ENCODE data around the gene PRKCA.

PRKCA gene

GRCh38 chr17:66496306-66496705, 193.9 kb downstream of the PRKCA start:
- no peak for ATAC-seq
- TF ChIP-seq ESRRG (CRISPR knock-in tag; IDR thresholded peaks at IDR 0.05), result no peak
- no peak for TF ChIP-seq OSR1 (CRISPR knock-in tag; IDR thresholded peaks at IDR 0.05)
- TF ChIP-seq TSHZ2 (CRISPR knock-in tag; IDR thresholded peaks at IDR 0.05), result no peak
- TF ChIP-seq PPARA (CRISPR knock-in tag; IDR thresholded peaks at IDR 0.05; ENCODE audit: borderline replicate concordance), result no peak
- no peak for TF ChIP-seq CSDC2 (CRISPR knock-in tag; IDR thresholded peaks at IDR 0.05)
- TF ChIP-seq TCF4 (CRISPR knock-in tag; IDR thresholded peaks at IDR 0.05; ENCODE audit: borderline replicate concordance), result no peak
- no peak for TF ChIP-seq PATZ1 (CRISPR knock-in tag; IDR thresholded peaks at IDR 0.05; ENCODE audit: borderline replicate concordance)
- TF ChIP-seq CREB5 (CRISPR knock-in tag; IDR thresholded peaks at IDR 0.05; ENCODE audit: low read depth), result no peak
- TF ChIP-seq RARB (CRISPR knock-in tag; IDR thresholded peaks at IDR 0.05), result no peak
- no peak for TF ChIP-seq ZFP30 (CRISPR knock-in tag; IDR thresholded peaks at IDR 0.05)
- no peak for TF ChIP-seq BACH2 (CRISPR knock-in tag; IDR thresholded peaks at IDR 0.05; ENCODE audit: borderline replicate concordance)

- TF ChIP-seq CSDC2 (CRISPR knock-in tag; IDR thresholded peaks at IDR 0.05), result no peak
- TF ChIP-seq PPARA (CRISPR knock-in tag; IDR thresholded peaks at IDR 0.05; ENCODE audit: borderline replicate concordance), result no peak
- TF ChIP-seq SNAI2 (CRISPR knock-in tag; IDR thresholded peaks at IDR 0.05), result no peak
- TF ChIP-seq ARNTL (CRISPR knock-in tag; IDR thresholded peaks at IDR 0.05; ENCODE audit: borderline replicate concordance, low read depth), result no peak
- no peak for TF ChIP-seq ISL1 (CRISPR knock-in tag; IDR thresholded peaks at IDR 0.05)
- no peak for TF ChIP-seq TOX (CRISPR knock-in tag; IDR thresholded peaks at IDR 0.05; ENCODE audit: borderline replicate concordance)
- ATAC-seq, result no peak
Measured at GRCh38 chr17:66498580-66498979, 196.2 kb downstream of the PRKCA start.

GRCh38 chr17:66506641-66507040, 204.2 kb downstream of the PRKCA start:
- ATAC-seq, result no peak
- TF ChIP-seq CREB5 (CRISPR knock-in tag; IDR thresholded peaks at IDR 0.05; ENCODE audit: low read depth) (no peak), ZNF565 (CRISPR knock-in tag; conservative IDR thresholded peaks at IDR 0.05; ENCODE audit: low read depth) (no peak), CSDC2 (CRISPR knock-in tag; IDR thresholded peaks at IDR 0.05) (no peak), GLIS3 (CRISPR knock-in tag; IDR thresholded peaks at IDR 0.05) (no peak), ARNTL (CRISPR knock-in tag; IDR thresholded peaks at IDR 0.05; ENCODE audit: borderline replicate concordance, low read depth) (no peak), ZC3H10 (CRISPR knock-in tag; IDR thresholded peaks at IDR 0.05) (no peak), ISL1 (CRISPR knock-in tag; IDR thresholded peaks at IDR 0.05) (no peak), TCF4 (CRISPR knock-in tag; IDR thresholded peaks at IDR 0.05; ENCODE audit: borderline replicate concordance) (no peak), CSRNP3 (CRISPR knock-in tag; IDR thresholded peaks at IDR 0.05) (no peak)
